ENCODE results near the gene TEKT2.

TEKT2 gene

DNA sequence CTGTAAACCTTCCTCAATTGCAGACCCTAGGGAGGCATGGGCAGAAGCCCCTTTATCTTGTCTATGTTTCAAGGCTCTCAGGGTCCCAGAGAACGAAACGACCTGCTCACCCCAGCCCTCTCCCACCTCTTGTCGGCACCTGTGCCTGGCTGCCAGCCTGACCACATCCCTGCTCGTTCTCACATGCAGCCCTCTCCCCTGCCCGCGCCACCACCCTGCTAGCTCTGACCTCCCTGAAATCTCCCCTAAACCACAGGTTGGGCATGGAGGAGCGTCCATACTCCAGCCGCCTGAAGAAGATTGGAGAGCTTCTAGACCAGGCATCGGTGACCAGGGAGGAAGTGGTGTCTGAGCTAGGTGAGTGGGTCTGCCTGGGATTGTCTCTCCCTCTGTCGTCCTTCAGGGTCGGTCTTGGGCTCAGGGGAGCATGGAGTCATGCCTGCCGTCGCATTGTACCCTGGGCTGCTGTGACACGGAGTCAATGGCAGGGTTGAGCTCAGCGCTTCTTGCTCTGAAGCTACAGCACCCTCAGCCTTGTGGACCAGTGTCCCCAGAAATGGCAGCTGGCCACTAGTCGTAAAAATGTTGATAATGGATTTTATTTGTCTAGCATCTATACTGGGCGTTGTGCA, 8.4 kb downstream of the TEKT2 start:
- no peak for TF ChIP-seq ZFX (IDR thresholded peaks at IDR 0.05)
- TF ChIP-seq, protein P1, sequence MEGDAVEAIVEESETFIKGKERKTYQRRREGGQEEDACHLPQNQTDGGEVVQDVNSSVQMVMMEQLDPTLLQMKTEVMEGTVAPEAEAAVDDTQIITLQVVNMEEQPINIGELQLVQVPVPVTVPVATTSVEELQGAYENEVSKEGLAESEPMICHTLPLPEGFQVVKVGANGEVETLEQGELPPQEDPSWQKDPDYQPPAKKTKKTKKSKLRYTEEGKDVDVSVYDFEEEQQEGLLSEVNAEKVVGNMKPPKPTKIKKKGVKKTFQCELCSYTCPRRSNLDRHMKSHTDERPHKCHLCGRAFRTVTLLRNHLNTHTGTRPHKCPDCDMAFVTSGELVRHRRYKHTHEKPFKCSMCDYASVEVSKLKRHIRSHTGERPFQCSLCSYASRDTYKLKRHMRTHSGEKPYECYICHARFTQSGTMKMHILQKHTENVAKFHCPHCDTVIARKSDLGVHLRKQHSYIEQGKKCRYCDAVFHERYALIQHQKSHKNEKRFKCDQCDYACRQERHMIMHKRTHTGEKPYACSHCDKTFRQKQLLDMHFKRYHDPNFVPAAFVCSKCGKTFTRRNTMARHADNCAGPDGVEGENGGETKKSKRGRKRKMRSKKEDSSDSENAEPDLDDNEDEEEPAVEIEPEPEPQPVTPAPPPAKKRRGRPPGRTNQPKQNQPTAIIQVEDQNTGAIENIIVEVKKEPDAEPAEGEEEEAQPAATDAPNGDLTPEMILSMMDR (conservative IDR thresholded peaks at IDR 0.05), result no peak

DNA sequence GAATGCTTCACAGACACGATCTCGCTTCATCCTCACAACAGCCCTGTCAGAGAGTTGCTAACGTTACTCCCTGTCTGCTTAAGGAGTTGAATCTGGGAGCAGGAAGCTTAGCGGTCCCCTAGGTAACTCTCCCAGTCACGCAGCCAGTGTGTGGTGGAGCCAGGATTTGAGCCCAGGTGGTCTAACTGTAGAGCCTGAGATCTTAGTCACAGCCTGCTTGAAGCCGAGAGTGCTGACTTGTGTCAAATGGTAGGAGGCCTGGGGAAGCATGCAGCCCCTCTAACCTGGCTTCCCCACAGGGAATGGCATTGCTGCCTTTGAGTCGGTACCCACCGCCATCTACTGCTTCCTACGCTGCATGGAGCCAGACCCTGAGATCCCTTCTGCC, 8.9 kb downstream of the TEKT2 start:
- H3K27ac ChIP-seq, result no peak overlapping the region
- TF ChIP-seq, protein P1 (conservative IDR thresholded peaks at IDR 0.05), result no peak
- TF ChIP-seq ZFX (IDR thresholded peaks at IDR 0.05), result no peak

More for the DNA sequence above, 8.4 kb downstream of the TEKT2 start:
- H3K27ac ChIP-seq, result no peak overlapping the region

DNA sequence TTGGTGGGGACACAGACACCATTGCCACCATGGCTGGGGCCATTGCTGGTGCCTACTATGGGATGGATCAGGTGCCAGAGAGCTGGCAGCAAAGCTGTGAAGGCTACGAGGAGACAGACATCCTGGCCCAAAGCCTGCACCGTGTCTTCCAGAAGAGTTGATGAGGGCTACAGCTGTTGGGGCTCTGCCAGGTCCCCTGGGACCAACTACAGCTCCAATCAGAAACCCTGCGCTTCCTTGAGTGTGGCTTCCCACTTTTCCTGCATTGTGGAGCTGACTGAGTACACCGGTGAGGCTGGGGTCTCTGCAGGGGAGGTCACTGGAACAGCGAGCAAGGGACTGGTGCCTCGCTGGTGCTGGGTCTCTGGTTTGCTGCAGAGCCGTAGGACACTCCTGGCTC, 9.3 kb downstream of the TEKT2 start:
- no peak for TF ChIP-seq ZFX (IDR thresholded peaks at IDR 0.05)
- TF ChIP-seq, protein P1 (conservative IDR thresholded peaks at IDR 0.05), result no peak
- no peak overlapping the region for H3K27ac ChIP-seq

DNA sequence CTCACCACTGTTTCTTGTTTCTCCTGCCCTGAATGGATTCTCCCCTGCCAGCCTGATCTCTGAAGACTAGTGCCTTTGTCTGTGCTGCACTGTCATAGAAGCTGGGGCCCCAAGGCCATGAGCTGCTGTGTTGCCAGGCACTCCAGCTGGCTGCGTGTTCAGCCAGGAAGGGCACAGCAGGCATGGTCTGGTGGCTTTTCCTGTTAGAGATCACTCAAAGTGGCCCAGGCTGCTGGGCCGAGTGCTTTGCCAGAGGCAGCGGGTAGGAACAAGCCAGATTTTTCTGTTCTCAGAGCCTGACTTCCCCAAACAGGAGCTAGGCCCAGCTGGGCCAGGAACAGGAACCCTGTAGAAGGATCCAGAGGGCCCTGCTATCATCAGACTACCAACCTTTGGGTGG, 10.0 kb downstream of the TEKT2 start:
- H3K27ac ChIP-seq, result no peak overlapping the region
- TF ChIP-seq, protein P1 (conservative IDR thresholded peaks at IDR 0.05), result no peak
- no peak for TF ChIP-seq ZFX (IDR thresholded peaks at IDR 0.05)

DNA sequence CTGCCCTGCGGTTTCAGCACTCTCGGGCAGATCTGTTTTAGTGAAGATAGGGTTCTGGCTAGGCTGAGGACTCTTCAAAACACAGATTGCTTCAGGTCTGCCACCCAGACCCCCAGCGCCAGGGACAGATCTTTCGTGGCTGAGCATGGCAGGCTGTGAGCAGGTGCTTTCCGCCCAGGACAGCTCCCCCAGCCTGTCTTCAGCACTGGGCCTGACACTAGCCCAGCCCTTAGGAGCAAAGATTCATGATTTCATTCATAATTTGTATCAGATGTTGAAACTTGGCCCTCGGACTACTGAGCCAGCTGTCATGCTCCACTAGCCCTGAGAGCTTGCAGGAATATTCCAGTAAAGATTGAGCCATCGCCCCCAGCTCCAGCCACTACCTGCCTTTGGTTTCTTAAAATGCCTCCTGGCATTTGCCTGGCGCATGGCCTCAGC, 10.7 kb downstream of the TEKT2 start:
- TF ChIP-seq, protein P1 (conservative IDR thresholded peaks at IDR 0.05), result no peak
- no peak for TF ChIP-seq ZFX (IDR thresholded peaks at IDR 0.05)
- H3K27ac ChIP-seq, result no peak overlapping the region

DNA sequence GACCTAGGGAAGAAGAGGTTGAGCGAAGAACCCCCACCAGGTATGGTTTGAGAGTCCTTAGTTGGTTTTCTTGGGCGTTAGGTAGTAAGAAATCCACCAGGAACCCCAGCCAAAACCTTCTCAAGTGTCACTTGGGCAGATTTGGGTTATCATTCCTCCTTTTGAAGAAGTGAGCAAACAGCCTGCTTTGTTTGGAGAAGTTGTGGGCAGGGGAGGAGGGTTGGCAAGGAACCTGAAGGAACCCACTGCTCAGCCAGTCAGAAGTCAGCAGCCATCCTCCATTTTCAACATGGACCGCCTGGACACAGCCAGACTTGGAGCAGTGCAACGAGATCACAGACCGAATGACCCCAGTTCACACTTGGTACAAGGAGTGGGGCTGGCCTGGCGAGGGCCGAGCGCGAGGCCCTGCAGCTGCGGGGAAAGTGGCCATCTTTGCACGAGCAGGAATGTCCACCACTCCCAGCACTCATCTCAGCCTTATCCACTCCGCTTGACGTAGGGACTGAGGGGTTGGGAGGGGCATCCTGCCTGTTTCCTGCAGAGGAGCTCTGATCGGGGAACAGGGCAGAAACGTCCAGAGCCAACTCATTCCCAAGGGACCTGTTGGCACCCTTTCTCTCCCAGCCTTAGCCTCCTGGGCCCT, 12.0 kb downstream of the TEKT2 start:
- H3K27ac ChIP-seq, result no peak overlapping the region
- TF ChIP-seq ZFX (IDR thresholded peaks at IDR 0.05), result no peak
- TF ChIP-seq, protein P1 (conservative IDR thresholded peaks at IDR 0.05), result no peak

Measured in C4-2B (cell line).